Measurements from ENCODE around the gene PLCH1. TPM values are rescaled to one million over a fixed set of nuclear protein-coding genes. Genes with fewer than 3 reads are reported as not detected.

PLCH1 gene
- total RNA-seq, 6 experiments from 2014 or later, result not detected

DNA sequence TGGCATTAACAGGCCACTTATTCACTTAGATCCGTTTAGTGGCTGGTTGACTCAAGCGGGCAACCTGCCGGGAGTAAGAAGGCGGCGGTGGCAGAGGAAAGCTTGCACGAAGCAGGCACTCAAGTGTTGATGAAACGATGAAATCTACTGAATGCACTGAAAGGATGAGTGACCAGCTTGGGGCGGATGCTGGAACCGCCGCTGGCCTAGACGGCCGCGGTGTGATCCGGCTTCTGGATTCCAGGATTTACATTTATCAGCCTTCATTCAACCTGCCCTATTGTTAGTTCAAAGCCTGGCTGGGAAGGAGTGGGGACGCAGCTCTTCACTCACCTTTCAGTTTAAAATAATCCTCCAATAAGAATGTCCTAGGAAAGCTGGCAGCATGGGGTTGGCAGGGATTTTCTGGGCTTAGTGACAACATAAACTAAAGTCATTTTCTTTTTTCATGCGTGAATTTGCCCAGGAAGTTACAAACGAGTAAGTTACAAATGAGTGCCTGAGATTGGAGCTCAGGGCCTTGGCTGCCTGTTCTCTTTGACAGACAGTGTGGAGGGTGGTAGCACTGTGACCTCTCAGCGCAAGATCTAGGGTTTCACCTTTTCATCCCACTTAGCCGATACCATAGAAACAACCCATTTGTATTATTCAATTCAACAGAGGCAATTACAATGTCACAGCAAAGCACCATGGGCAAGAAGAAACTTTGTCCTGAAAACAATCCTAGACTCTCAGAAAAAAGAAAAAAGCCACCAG, 1.1 kb upstream of the PLCH1 start:
- H3K4me3 Mint-ChIP-seq, result no peak overlapping the region
- H3K9me3 Mint-ChIP-seq, result no peaks in the 10 kb centered on the region
- no peak overlapping the region for H3K27ac Mint-ChIP-seq
- H3K27me3 Mint-ChIP-seq (ENCODE audit: insufficient read depth), result peaks cover 23% of the 10 kb centered on the region
- H3K36me3 Mint-ChIP-seq (ENCODE audit: low read depth), result no peaks in the 10 kb centered on the region
- DNase-seq, result no peak
- H3K4me1 Mint-ChIP-seq (ENCODE audit: low read depth), result peaks cover 27% of the 10 kb centered on the region
- TF ChIP-seq, protein P1, sequence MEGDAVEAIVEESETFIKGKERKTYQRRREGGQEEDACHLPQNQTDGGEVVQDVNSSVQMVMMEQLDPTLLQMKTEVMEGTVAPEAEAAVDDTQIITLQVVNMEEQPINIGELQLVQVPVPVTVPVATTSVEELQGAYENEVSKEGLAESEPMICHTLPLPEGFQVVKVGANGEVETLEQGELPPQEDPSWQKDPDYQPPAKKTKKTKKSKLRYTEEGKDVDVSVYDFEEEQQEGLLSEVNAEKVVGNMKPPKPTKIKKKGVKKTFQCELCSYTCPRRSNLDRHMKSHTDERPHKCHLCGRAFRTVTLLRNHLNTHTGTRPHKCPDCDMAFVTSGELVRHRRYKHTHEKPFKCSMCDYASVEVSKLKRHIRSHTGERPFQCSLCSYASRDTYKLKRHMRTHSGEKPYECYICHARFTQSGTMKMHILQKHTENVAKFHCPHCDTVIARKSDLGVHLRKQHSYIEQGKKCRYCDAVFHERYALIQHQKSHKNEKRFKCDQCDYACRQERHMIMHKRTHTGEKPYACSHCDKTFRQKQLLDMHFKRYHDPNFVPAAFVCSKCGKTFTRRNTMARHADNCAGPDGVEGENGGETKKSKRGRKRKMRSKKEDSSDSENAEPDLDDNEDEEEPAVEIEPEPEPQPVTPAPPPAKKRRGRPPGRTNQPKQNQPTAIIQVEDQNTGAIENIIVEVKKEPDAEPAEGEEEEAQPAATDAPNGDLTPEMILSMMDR (IDR thresholded peaks at IDR 0.05), result no peak

DNA sequence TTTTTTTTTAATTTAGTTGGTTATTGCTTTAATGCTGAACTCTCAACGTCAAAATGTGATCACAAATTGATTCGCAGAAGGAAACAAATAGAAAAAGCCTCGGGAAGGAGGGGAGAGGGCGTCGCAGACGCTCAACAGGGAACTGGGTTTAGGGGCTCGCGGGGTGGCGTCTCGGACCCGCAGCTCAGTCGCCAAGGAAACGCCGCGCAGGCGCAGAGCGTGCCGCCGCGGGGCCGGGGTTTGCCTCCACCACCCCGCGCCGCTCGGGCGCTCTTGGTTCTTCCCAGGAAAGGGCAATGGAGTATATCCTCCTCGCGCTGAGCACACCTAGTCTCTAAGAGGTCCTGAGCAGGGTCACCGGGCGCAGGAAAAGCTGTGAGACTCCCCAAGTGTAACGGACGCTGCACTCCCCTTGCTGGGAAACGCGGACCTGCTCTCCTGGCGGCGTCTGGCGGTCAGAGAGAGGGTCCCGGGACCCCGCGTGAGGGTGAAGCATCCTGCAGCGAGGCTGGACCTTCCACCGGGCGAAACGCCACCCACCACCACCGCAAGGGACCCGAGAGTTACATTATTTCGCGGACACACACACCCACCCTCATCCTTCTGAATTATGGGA, 753 bp downstream of the PLCH1 start:
- Mint-ChIP-seq H3K4me3 (peak overlapping the region; percentile 92), H3K27me3 (ENCODE audit: insufficient read depth) (peaks cover 30% of the 10 kb centered on the region), H3K36me3 (ENCODE audit: low read depth) (no peaks in the 10 kb centered on the region), H3K9me3 (no peaks in the 10 kb centered on the region), H3K27ac (no peak overlapping the region), H3K4me1 (ENCODE audit: low read depth) (peaks cover 24% of the 10 kb centered on the region)
- no peak for DNase-seq
- TF ChIP-seq, protein P1 (IDR thresholded peaks at IDR 0.05), result no peak

DNA sequence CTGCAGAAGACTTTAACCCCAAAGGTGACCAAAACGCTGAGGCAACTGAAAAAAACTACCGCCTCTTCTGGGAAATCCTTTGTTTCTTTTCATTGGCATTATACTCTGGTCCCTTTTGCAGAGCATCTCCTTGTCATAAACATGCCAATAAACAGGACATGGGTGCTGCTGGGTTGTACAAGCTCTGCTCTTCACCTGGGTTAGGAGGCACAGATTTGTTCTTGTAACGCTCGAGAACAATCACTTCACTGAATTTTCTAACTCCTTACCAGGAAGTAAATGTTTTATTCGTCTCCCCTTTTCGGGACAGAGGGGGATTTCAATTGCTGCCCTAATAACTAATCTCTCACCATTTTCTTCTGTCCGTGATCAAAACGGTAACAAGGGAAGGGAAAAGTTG, 1.3 kb downstream of the PLCH1 start:
- peaks cover 19% of the 10 kb centered on the region for H3K4me1 Mint-ChIP-seq (ENCODE audit: low read depth)
- peak overlapping the region; percentile 92 for H3K4me3 Mint-ChIP-seq
- H3K36me3 Mint-ChIP-seq (ENCODE audit: low read depth), result no peaks in the 10 kb centered on the region
- no peak overlapping the region for H3K27ac Mint-ChIP-seq
- DNase-seq, result no peak
- H3K27me3 Mint-ChIP-seq (ENCODE audit: insufficient read depth), result peaks cover 30% of the 10 kb centered on the region
- no peaks in the 10 kb centered on the region for H3K9me3 Mint-ChIP-seq
- TF ChIP-seq, protein P1 (IDR thresholded peaks at IDR 0.05), result no peak

DNA sequence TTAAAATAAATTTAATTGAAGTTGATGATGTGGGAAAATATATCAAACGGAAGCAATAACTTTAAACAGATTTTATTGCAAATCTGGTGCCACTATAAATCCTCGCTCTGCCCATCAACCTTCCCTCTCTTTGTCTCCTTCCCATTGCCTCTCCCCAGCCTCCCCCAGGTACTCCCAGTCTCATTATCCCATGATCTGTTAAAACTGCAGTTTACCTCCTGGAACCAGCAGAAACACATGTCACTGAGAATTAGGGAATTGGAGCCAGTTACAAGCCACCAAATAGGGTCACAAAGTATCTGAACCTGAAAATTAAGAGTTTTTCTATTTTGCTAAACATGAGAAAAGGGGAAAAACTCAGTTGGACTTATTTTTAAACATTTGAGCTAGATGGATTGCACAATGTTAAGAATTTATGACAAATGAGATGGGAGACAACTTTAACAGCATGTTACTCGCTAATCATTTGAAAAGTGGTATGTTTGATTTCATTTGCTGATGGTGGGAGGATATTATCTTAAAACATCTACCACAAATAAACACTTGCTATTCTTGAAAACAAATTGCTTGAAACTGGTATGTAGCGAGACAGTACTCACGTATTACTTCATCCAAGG, 2.4 kb downstream of the PLCH1 start:
- no peak for DNase-seq
- H3K4me1 Mint-ChIP-seq (ENCODE audit: low read depth), result peaks cover 17% of the 10 kb centered on the region
- TF ChIP-seq, protein P1 (IDR thresholded peaks at IDR 0.05), result no peak
- H3K27me3 Mint-ChIP-seq (ENCODE audit: insufficient read depth), result peaks cover 30% of the 10 kb centered on the region
- no peak overlapping the region for H3K4me3 Mint-ChIP-seq
- no peak overlapping the region for H3K27ac Mint-ChIP-seq
- H3K9me3 Mint-ChIP-seq, result no peaks in the 10 kb centered on the region
- no peaks in the 10 kb centered on the region for H3K36me3 Mint-ChIP-seq (ENCODE audit: low read depth)

DNA sequence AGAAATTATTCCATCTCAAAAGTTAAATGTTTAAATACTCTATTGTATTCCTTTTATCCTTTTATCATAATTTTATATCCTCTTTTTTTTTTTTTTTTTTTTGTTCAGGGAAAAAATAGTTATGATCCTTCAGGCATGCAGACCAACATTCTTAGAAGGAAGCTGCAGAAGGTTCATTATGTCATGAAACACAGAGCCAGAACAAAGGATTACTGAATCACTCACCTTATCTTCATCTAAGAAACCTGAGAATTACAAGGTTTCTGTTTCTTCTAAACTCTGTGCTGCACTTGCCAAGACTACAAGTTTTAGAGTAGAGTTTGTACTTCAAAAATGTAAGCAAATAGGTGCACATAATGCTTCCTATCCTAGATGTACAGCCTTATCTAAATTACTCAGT, 3.3 kb downstream of the PLCH1 start:
- Mint-ChIP-seq H3K4me1 (ENCODE audit: low read depth) (peaks cover 17% of the 10 kb centered on the region), H3K4me3 (no peak overlapping the region), H3K27me3 (ENCODE audit: insufficient read depth) (peaks cover 29% of the 10 kb centered on the region), H3K9me3 (no peaks in the 10 kb centered on the region), H3K27ac (no peak overlapping the region), H3K36me3 (ENCODE audit: low read depth) (no peaks in the 10 kb centered on the region)
- TF ChIP-seq, protein P1 (IDR thresholded peaks at IDR 0.05), result no peak
- no peak for DNase-seq

Measured in HFFc6 (cell line).